Breast epithelium (tissue), 4 donors: ENCODE measurements around the gene TMEM232. TPM values are rescaled to one million over a fixed set of nuclear protein-coding genes. Genes with fewer than 3 reads are reported as not detected.

Experiments used
- DNase-seq, 2 donors: peaks; one replicate each; pipeline ENCODE4 v3.0.0-alpha.2; 2019; ENCODE audit warnings: low spot score in 2 of 2
- H3K27ac ChIP-seq, 2 donors: fragments of 200-600 bp; sonication (generic) in 1 of 2; one replicate each; pipeline ENCODE4 v1.5.1; 2016 to 2019; ENCODE audit warnings: mild to moderate bottlenecking in 1 of 2
- H3K27me3 ChIP-seq, 2 donors: fragments of 200-600 bp; sonication (generic) in 1 of 2; one replicate each; pipeline versions ENCODE4 v1.5.1 to v1.6.0; 2017 to 2019; ENCODE audit warnings: control low read depth in 1 of 2, mild to moderate bottlenecking in 1 of 2
- H3K36me3 ChIP-seq: fragments of 200-600 bp; one replicate; pipeline ENCODE4 v1.5.1; 2019
- H3K4me1 ChIP-seq, 2 donors: fragments of 200-600 bp; sonication (generic); one replicate each; pipeline ENCODE4 v1.5.1; 2016 to 2019; ENCODE audit warnings: control low read depth in 1 of 2
- H3K4me3 ChIP-seq, 3 donors: fragments of 200-600 bp; sonication (generic); 1 replicate in 2 of 3; 2 replicates in 1 of 3; pipeline ENCODE4 v1.5.1; 2016 to 2019; ENCODE audit warnings: mild to moderate bottlenecking in 3 of 3, moderate library complexity in 2 of 3
- H3K9me3 ChIP-seq, 2 donors: fragments of 200-600 bp; sonication (generic) in 1 of 2; one replicate each; pipeline ENCODE4 v1.5.1; 2016 to 2019; ENCODE audit warnings: control low read depth in 1 of 2
- CTCF ChIP-seq, 3 donors: fragments of 450-650 bp; IDR thresholded peaks; one replicate each; pipeline ENCODE4 v1.5.1; 2016 to 2017; ENCODE audit warnings: antibody characterized with exemption in 3 of 3, mild to moderate bottlenecking in 3 of 3, moderate library complexity in 3 of 3
- POLR2A ChIP-seq: fragments of 450-650 bp; IDR thresholded peaks from one replicate; pipeline ENCODE4 v1.6.1; 2016; ENCODE audit warnings: antibody characterized with exemption, mild to moderate bottlenecking, moderate library complexity
- POLR2AphosphoS5 ChIP-seq, 3 donors: sonication (generic); formaldehyde crosslinking; IDR thresholded peaks; one replicate each; pipeline ENCODE4 v1.6.1; 2017; ENCODE audit warnings: antibody characterized with exemption in 3 of 3
- intact Hi-C: fragments of 100-400 bp; cut with DNase I; formaldehyde crosslinking; loops from one replicate; pipeline ENCODE4 v1.15.1; 2023; ENCODE audit warnings: low total_unique reads
- total RNA-seq, 3 donors: library from RNA; depleted of rRNA; stranded (reverse); fragments of >200 nt; gene quantifications; one replicate each; pipeline ENCODE4 v1.1.0, GENCODE V29; 2016

The TMEM232 gene
- total RNA-seq, 3 donors from 2014 or later = 2.0 to 6.4 (median 4.6) TPM

GRCh38 chr5:110580625-110581024, 145.8 kb downstream of the TMEM232 start:
- no peak overlapping the region for H3K27ac ChIP-seq
- no peak overlapping the region for H3K4me3 ChIP-seq
- intact Hi-C loops = loop anchor here (10.0 kb wide), 1 partner anchor 1456 kb away; no protein-coding TSS in a partner anchor
- no peaks in the 10 kb centered on the region for H3K27me3 ChIP-seq
- H3K4me1 ChIP-seq = no peaks in the 10 kb centered on the region
- no peaks in the 10 kb centered on the region for H3K36me3 ChIP-seq
- no peak for TF ChIP-seq POLR2AphosphoS5 (IDR thresholded peaks at IDR 0.05)
- TF ChIP-seq CTCF (IDR thresholded peaks at IDR 0.05) = no peak
- no peak for TF ChIP-seq POLR2A
- H3K9me3 ChIP-seq = peaks cover 0 to 10% of the 10 kb centered on the region in 2 donors
- DNase-seq = no peak

GRCh38 chr5:110572729-110573128, 153.7 kb downstream of the TMEM232 start:
- Histone ChIP-seq H3K4me3 (no peak overlapping the region), H3K27ac (no peak overlapping the region), H3K9me3 (no peaks in the 10 kb centered on the region), H3K4me1 (no peaks in the 10 kb centered on the region), H3K36me3 (no peaks in the 10 kb centered on the region), H3K27me3 (no peaks in the 10 kb centered on the region)
- no peak for DNase-seq
- intact Hi-C loops = no loop called here
- TF ChIP-seq CTCF (IDR thresholded peaks at IDR 0.05) (no peak), POLR2AphosphoS5 (IDR thresholded peaks at IDR 0.05) (no peak), POLR2A (no peak)

DNA sequence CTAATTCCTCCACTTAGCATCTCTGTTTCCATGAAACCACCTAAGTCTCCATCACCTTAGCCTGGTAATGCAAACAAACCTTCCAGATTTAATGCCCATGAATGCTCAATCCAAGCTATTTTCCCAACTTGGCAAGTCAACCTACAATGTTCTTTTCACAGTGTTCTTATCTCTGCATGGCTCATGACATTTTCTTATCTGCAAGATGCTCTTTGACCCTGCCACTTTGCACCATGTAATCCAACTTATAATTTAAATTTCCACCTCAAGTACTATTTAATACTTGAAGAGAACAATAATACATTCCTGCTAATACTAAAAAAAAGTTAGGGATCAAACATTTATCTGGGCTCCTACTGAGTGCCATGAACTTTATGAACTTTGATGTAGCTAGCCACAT, 164.3 kb downstream of the TMEM232 start:
- no peak overlapping the region for H3K27ac ChIP-seq
- H3K27me3 ChIP-seq = no peaks in the 10 kb centered on the region
- TF ChIP-seq CTCF (IDR thresholded peaks at IDR 0.05) (no peak), POLR2A (no peak), POLR2AphosphoS5 (IDR thresholded peaks at IDR 0.05) (no peak)
- H3K4me1 ChIP-seq = no peaks in the 10 kb centered on the region
- no peak for DNase-seq
- H3K9me3 ChIP-seq = no peaks in the 10 kb centered on the region
- intact Hi-C loops = no loop called here
- H3K36me3 ChIP-seq = no peaks in the 10 kb centered on the region
- no peak overlapping the region for H3K4me3 ChIP-seq

DNA sequence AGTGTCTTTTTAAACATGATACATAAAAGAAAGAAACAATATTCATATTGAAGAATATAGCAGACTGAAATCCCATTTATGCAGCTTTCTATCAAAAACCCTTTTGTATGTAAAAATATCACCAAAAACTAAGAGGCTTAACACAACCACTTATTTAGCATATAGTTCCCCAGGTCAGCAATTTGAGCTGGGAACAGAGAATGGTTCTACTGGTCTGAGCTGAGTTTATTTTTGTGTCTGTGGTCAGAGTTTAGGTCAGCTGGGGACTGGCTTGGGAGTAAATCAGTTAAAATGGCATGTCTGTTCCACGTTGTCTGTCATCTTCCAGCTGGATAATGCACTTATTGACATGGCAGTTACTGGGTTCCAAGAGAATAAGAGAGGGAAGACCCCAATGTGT, 165.0 kb downstream of the TMEM232 start:
- Histone ChIP-seq H3K4me3 (no peak overlapping the region), H3K36me3 (no peaks in the 10 kb centered on the region), H3K27ac (no peak overlapping the region), H3K9me3 (no peaks in the 10 kb centered on the region), H3K4me1 (no peaks in the 10 kb centered on the region), H3K27me3 (no peaks in the 10 kb centered on the region)
- intact Hi-C loops = no loop called here
- TF ChIP-seq CTCF (IDR thresholded peaks at IDR 0.05) (no peak), POLR2A (no peak), POLR2AphosphoS5 (IDR thresholded peaks at IDR 0.05) (no peak)
- no peak for DNase-seq

- intact Hi-C loops = no loop called here
- TF ChIP-seq CTCF (IDR thresholded peaks at IDR 0.05) = no peak
- TF ChIP-seq POLR2AphosphoS5 (IDR thresholded peaks at IDR 0.05) = no peak
- TF ChIP-seq POLR2A = no peak
- no peak for DNase-seq
- H3K4me3 ChIP-seq = no peak overlapping the region
- no peaks in the 10 kb centered on the region for H3K36me3 ChIP-seq
- H3K27me3 ChIP-seq = no peaks in the 10 kb centered on the region
- H3K4me1 ChIP-seq = no peaks in the 10 kb centered on the region
- H3K9me3 ChIP-seq = peaks cover 0 to 17% of the 10 kb centered on the region in 2 donors
- H3K27ac ChIP-seq = no peak overlapping the region
These were observed 177.2 kb downstream of the TMEM232 start for GRCh38 chr5:110549301-110549700.
